Stimulated activated CD4-positive, alpha-beta T cell treated with anti-CD3 and anti-CD28 coated beads, Interleukin-12 subunit alpha, Interleukin-12 subunit beta, amount 100 ng/mL, for 4 hours (primary cell): ENCODE results near the gene REG3G.
"Not testable (repeated sequence)": the region's sequence is repeated elsewhere in the genome, so short reads cannot be mapped to it uniquely, and the experiment has no call there.

Experiments used
- DNase-seq: peaks from one replicate; pipeline ENCODE4 v3.0.0-alpha.2; 2020

Gene REG3G

GRCh38 chr2:79026061-79026460 is 559 bp downstream of the REG3G start:
- no peak for DNase-seq

GRCh38 chr2:79039944-79040343 is 14.4 kb downstream of the REG3G start:
- no peak for DNase-seq

GRCh38 chr2:79041032-79041448 is 15.5 kb downstream of the REG3G start:
- no peak for DNase-seq

GRCh38 chr2:79053486-79053885 is 28.0 kb downstream of the REG3G start:
- DNase-seq: not testable (repeated sequence)

- DNase-seq: not testable (repeated sequence)
Measured at GRCh38 chr2:79054769-79055168, 29.3 kb downstream of the REG3G start.

GRCh38 chr2:79065201-79065600 is 39.7 kb downstream of the REG3G start:
- DNase-seq: no peak

GRCh38 chr2:79071078-79071477 is 45.6 kb downstream of the REG3G start:
- DNase-seq: no peak
